HepG2 (cell line): Measurements from ENCODE around the gene NEIL1. TPM values are rescaled to one million over a fixed set of nuclear protein-coding genes. Genes with fewer than 3 reads are reported as not detected.

Experiments
- ASH2L ChIP-seq: fragments of 300-600, 200-600 bp; sonication (generic); IDR thresholded peaks from 2 replicates; pipeline ENCODE4 v1.7.0; 2017; ENCODE audit warnings: low read depth, mild to moderate bottlenecking, moderate library complexity, mixed read lengths, low read length; ENCODE audit not compliant: insufficient read length
- CBFB ChIP-seq: sonication (generic); formaldehyde crosslinking; IDR thresholded peaks from 2 replicates; pipeline ENCODE4 v1.4.0; 2020; ENCODE audit warnings: missing genetic modification reagents
- ELK4 ChIP-seq: sonication (generic); formaldehyde crosslinking; IDR thresholded peaks from 2 replicates; pipeline ENCODE4 v1.9.0; 2021; ENCODE audit warnings: missing genetic modification reagents, borderline replicate concordance
- FOXA3 ChIP-seq: IDR thresholded peaks from 2 replicates; pipeline ENCODE4 v1.6.1; 2016; ENCODE audit warnings: missing genetic modification reagents, missing compliant biosample characterization
- KMT2A ChIP-seq: sonication (generic); formaldehyde crosslinking; IDR thresholded peaks from 2 replicates; pipeline ENCODE4 v1.4.0; 2020; ENCODE audit warnings: missing genetic modification reagents
- MAF1 ChIP-seq: sonication (generic); formaldehyde crosslinking; IDR thresholded peaks from 2 replicates; pipeline ENCODE4 v1.5.0; 2020; ENCODE audit warnings: missing genetic modification reagents, borderline replicate concordance
- NKX3-1 ChIP-seq: sonication (generic); formaldehyde crosslinking; IDR thresholded peaks from 2 replicates; pipeline ENCODE4 v1.5.0; 2020; ENCODE audit warnings: missing genetic modification reagents
- SKIL ChIP-seq: sonication (generic); formaldehyde crosslinking; IDR thresholded peaks from 2 replicates; pipeline ENCODE4 v1.8.0; 2022; ENCODE audit warnings: missing genetic modification reagents, mild to moderate bottlenecking, moderate library complexity, borderline replicate concordance
- TEAD2 ChIP-seq: sonication (generic); formaldehyde crosslinking; IDR thresholded peaks from 2 replicates; pipeline ENCODE4 v1.9.0; 2021; ENCODE audit warnings: missing genetic modification reagents
- ZBTB44 ChIP-seq: sonication (generic); formaldehyde crosslinking; IDR thresholded peaks from 2 replicates; pipeline ENCODE4 v1.4.0; 2020; ENCODE audit warnings: missing genetic modification reagents
- ZKSCAN1 ChIP-seq: fragments of 150-350 bp; IDR thresholded peaks from 2 replicates; pipeline ENCODE4 v1.6.1; 2014; ENCODE audit warnings: low read length
- ZNF24 ChIP-seq: fragments of 450-650 bp; IDR thresholded peaks from 2 replicates; pipeline ENCODE4 v1.6.1; 2017; ENCODE audit warnings: antibody characterized with exemption, mild to moderate bottlenecking
- ZNF256 ChIP-seq: sonication (generic); formaldehyde crosslinking; conservative IDR thresholded peaks from 2 replicates; pipeline ENCODE4 v1.4.0; 2020; ENCODE audit warnings: missing genetic modification reagents
- ZNF264 ChIP-seq: sonication (generic); formaldehyde crosslinking; IDR thresholded peaks from 2 replicates; pipeline ENCODE4 v1.4.0; 2020; ENCODE audit warnings: missing genetic modification reagents
- ZNF318 ChIP-seq: sonication (generic); formaldehyde crosslinking; IDR thresholded peaks from 2 replicates; pipeline ENCODE4 v1.4.0; 2020; ENCODE audit warnings: mild to moderate bottlenecking, missing genetic modification reagents
- ZSCAN21 ChIP-seq: sonication (generic); formaldehyde crosslinking; IDR thresholded peaks from 2 replicates; pipeline ENCODE4 v1.8.0; 2022; ENCODE audit warnings: mild to moderate bottlenecking, missing genetic modification reagents, moderate library complexity, borderline replicate concordance
- polyA plus RNA-seq, 8 experiments: library from polyadenylated mRNA; depleted of rRNA in 3 of 8; stranded (reverse) in 7 of 8; unstranded in 1 of 8; fragments of >200 nt; fragmentation: Illumina TruSeq in 4 of 8; extraction: Trizol in 4 of 8; gene quantifications; 2 replicates each; pipeline versions ENCODE4 v1.2.1 to v1.2.3, GENCODE V29; 2011 to 2016; ENCODE audit warnings: low read depth in 4 of 8, missing spikeins in 1 of 8, mixed read lengths in 1 of 8; ENCODE audit not compliant: insufficient read depth in 1 of 8
- total RNA-seq, 5 experiments: library from RNA; depleted of rRNA; stranded (reverse); fragments of >200 nt; fragmentation: Illumina TruSeq; extraction: Trizol; gene quantifications; 2 replicates each; pipeline ENCODE4 v1.2.3, GENCODE V29; 2016; ENCODE audit warnings: low read depth in 1 of 5

NEIL1 gene
- total and polyA plus RNA-seq, 2 of the 13 experiments (the other 11 are each of a cell fraction or from before 2014, with no cell fraction given) = 10.4 to 15.5 TPM

GRCh38 chr15:75347222-75348033 is 589 bp downstream of the NEIL1 start (continued):
- no peak for TF ChIP-seq SKIL
- no peak for TF ChIP-seq ZNF256 (CRISPR knock-in tag)
- no peak for TF ChIP-seq ZNF318
- no peak for TF ChIP-seq ELK4
- TF ChIP-seq ZBTB44 (CRISPR knock-in tag) = no peak
- TF ChIP-seq TEAD2 = no peak
- peak; percentile 29; the same call in 1 of the 2 replicates for TF ChIP-seq KMT2A
- 0 out of 2 replicates have a peak, but pooled peaks have one; percentile 41 for TF ChIP-seq NKX3-1
- peak; percentile 76; the same call in 1 of the 2 replicates for TF ChIP-seq ZSCAN21 (CRISPR knock-in tag)
- TF ChIP-seq FOXA3 = no peak
- no peak for TF ChIP-seq ZNF24
- peak; percentile 37 for TF ChIP-seq ASH2L
- TF ChIP-seq MAF1 = no peak
- TF ChIP-seq ZNF264 (CRISPR knock-in tag) = peak; percentile 15; the same call in 1 of the 2 replicates
- 0 out of 2 replicates have a peak, but pooled peaks have one; percentile 30 for TF ChIP-seq CBFB
- TF ChIP-seq ZKSCAN1 = no peak
